Measurements from ENCODE around the gene SLC22A31.

The SLC22A31 gene

DNA sequence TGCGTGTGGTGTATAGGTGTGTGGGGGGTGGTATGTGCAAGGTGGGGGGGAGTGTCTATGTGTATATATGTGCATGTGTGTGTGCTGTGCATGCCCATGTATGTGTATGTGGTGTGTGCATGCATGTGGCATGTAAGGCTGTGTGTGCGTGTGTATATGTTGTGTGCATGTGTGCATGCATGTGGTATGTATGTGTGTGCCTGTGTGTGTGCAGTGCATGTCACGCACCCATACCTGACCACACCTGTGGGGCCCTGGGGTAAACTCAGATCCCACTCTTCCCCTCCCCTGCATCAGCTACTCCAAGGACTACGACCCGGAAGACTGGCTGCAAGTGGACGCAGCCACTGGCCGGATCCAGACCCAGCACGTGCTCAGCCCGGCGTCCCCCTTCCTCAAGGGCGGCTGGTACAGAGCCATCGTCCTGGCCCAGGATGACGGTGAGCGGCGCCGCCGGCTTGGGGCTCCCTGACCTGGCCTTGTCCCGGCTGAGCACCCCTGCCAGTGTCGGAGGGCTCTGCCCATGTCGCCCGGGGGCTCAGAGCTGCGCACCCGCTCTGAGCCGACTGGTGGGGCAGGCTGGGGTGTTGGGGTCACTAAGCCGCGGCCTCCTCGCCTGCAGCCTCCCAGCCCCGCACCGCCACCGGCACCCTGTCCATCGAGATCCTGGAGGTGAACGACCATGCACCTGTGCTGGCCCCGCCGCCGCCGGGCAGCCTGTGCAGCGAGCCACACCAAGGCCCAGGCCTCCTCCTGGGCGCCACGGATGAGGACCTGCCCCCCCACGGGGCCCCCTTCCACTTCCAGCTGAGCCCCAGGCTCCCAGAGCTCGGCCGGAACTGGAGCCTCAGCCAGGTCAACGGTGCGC, 9.1 kb downstream of the SLC22A31 start:
- ATAC-seq = no peak
- no peak for TF ChIP-seq ZNF70 (CRISPR knock-in tag; IDR thresholded peaks at IDR 0.05)
- TF ChIP-seq CSDC2 (CRISPR knock-in tag; IDR thresholded peaks at IDR 0.05) = no peak
- no peak for TF ChIP-seq ZNF565 (CRISPR knock-in tag; conservative IDR thresholded peaks at IDR 0.05; ENCODE audit: low read depth)
- TF ChIP-seq ZNF8 (CRISPR knock-in tag; IDR thresholded peaks at IDR 0.05) = no peak
- no peak for TF ChIP-seq BACH2 (CRISPR knock-in tag; IDR thresholded peaks at IDR 0.05; ENCODE audit: borderline replicate concordance)
- no peak for TF ChIP-seq TOX (CRISPR knock-in tag; IDR thresholded peaks at IDR 0.05; ENCODE audit: borderline replicate concordance)
- TF ChIP-seq TCF4 (CRISPR knock-in tag; IDR thresholded peaks at IDR 0.05; ENCODE audit: borderline replicate concordance) = no peak
- no peak for TF ChIP-seq ZC3H10 (CRISPR knock-in tag; IDR thresholded peaks at IDR 0.05)
- TF ChIP-seq, protein P1, sequence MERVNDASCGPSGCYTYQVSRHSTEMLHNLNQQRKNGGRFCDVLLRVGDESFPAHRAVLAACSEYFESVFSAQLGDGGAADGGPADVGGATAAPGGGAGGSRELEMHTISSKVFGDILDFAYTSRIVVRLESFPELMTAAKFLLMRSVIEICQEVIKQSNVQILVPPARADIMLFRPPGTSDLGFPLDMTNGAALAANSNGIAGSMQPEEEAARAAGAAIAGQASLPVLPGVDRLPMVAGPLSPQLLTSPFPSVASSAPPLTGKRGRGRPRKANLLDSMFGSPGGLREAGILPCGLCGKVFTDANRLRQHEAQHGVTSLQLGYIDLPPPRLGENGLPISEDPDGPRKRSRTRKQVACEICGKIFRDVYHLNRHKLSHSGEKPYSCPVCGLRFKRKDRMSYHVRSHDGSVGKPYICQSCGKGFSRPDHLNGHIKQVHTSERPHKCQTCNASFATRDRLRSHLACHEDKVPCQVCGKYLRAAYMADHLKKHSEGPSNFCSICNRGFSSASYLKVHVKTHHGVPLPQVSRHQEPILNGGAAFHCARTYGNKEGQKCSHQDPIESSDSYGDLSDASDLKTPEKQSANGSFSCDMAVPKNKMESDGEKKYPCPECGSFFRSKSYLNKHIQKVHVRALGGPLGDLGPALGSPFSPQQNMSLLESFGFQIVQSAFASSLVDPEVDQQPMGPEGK (CRISPR knock-in tag; IDR thresholded peaks at IDR 0.05; ENCODE audit: borderline replicate concordance) = no peak
- no peak for TF ChIP-seq ZFP30 (CRISPR knock-in tag; IDR thresholded peaks at IDR 0.05)
- TF ChIP-seq ZFP3 (CRISPR knock-in tag; IDR thresholded peaks at IDR 0.05) = no peak
- TF ChIP-seq OSR1 (CRISPR knock-in tag; IDR thresholded peaks at IDR 0.05) = no peak
- TF ChIP-seq, protein P2, sequence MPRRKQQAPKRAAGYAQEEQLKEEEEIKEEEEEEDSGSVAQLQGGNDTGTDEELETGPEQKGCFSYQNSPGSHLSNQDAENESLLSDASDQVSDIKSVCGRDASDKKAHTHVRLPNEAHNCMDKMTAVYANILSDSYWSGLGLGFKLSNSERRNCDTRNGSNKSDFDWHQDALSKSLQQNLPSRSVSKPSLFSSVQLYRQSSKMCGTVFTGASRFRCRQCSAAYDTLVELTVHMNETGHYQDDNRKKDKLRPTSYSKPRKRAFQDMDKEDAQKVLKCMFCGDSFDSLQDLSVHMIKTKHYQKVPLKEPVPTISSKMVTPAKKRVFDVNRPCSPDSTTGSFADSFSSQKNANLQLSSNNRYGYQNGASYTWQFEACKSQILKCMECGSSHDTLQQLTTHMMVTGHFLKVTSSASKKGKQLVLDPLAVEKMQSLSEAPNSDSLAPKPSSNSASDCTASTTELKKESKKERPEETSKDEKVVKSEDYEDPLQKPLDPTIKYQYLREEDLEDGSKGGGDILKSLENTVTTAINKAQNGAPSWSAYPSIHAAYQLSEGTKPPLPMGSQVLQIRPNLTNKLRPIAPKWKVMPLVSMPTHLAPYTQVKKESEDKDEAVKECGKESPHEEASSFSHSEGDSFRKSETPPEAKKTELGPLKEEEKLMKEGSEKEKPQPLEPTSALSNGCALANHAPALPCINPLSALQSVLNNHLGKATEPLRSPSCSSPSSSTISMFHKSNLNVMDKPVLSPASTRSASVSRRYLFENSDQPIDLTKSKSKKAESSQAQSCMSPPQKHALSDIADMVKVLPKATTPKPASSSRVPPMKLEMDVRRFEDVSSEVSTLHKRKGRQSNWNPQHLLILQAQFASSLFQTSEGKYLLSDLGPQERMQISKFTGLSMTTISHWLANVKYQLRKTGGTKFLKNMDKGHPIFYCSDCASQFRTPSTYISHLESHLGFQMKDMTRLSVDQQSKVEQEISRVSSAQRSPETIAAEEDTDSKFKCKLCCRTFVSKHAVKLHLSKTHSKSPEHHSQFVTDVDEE (CRISPR knock-in tag; IDR thresholded peaks at IDR 0.05) = no peak
- TF ChIP-seq, protein P3, sequence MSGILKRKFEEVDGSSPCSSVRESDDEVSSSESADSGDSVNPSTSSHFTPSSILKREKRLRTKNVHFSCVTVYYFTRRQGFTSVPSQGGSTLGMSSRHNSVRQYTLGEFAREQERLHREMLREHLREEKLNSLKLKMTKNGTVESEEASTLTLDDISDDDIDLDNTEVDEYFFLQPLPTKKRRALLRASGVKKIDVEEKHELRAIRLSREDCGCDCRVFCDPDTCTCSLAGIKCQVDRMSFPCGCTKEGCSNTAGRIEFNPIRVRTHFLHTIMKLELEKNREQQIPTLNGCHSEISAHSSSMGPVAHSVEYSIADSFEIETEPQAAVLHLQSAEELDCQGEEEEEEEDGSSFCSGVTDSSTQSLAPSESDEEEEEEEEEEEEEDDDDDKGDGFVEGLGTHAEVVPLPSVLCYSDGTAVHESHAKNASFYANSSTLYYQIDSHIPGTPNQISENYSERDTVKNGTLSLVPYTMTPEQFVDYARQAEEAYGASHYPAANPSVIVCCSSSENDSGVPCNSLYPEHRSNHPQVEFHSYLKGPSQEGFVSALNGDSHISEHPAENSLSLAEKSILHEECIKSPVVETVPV (CRISPR knock-in tag; IDR thresholded peaks at IDR 0.05) = no peak
- TF ChIP-seq, protein P4, sequence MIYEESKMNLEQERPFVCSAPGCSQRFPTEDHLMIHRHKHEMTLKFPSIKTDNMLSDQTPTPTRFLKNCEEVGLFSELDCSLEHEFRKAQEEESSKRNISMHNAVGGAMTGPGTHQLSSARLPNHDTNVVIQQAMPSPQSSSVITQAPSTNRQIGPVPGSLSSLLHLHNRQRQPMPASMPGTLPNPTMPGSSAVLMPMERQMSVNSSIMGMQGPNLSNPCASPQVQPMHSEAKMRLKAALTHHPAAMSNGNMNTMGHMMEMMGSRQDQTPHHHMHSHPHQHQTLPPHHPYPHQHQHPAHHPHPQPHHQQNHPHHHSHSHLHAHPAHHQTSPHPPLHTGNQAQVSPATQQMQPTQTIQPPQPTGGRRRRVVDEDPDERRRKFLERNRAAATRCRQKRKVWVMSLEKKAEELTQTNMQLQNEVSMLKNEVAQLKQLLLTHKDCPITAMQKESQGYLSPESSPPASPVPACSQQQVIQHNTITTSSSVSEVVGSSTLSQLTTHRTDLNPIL (CRISPR knock-in tag; IDR thresholded peaks at IDR 0.05; ENCODE audit: low read depth) = no peak
- TF ChIP-seq ARNTL (CRISPR knock-in tag; IDR thresholded peaks at IDR 0.05; ENCODE audit: borderline replicate concordance, low read depth) = no peak
- no peak for TF ChIP-seq PPARA (CRISPR knock-in tag; IDR thresholded peaks at IDR 0.05; ENCODE audit: borderline replicate concordance)
- no peak for TF ChIP-seq GLIS3 (CRISPR knock-in tag; IDR thresholded peaks at IDR 0.05)

DNA sequence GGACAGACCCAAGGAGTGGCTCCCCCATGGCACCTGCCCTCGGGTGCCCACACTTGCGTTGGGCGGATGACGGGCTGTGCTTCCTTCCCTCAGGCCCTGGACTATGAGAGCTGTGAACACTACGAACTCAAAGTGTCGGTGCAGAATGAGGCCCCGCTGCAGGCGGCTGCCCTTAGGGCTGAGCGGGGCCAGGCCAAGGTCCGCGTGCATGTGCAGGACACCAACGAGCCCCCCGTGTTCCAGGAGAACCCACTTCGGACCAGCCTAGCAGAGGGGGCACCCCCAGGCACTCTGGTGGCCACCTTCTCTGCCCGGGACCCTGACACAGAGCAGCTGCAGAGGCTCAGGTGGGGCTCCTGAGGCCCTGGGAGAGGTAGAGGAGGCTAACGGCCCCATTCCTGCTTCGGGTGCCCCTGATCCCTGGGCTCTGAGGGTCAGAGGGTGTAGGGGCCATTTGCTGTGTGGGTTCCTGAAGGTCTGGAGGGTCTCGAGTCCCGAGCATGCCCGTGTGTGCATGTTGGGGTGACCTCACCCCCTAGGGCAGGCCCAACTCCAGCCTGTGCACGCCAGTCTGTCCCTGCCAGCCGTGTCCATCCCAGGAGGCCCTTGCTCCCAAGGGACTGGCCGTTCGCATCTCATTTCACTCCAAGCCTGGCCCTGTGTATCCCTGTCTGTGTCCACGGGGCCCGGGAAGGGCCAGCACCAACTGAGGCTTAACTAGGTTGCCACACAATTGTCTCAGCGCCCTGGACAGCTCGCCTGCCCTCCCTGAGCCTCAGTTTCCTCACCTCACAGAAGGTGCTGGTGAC, 10.0 kb downstream of the SLC22A31 start:
- no peak for ATAC-seq

DNA sequence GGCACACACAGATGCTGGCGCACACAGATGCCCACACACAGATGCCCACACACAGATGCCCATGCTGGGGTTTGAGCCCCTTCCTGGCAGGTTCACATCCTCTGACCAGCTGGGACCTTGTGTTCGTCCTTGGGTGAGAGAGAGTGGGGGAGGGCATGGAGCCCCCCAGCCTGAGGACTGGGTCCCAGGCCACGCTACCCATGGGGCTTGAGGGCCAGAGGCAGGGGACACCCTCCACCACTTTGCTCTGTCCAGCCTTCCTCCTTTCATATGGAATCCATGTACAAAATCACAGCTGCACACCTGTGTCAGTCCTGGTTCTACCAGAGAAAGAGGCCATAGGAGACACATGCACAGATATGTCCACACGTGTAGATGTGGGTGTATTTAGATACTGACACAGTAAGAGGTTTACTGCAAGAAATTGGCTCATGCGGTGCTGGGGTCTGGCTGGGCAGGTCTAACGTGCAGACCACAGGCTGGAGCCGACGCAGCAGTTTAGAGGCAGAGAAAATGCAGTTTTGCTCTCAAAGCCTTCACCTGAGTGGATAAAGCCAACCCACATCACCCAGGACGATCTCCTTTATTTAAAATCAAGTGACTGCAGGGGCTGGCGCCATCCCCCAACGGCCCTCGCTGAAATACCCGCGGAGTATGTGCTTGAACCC, 10.8 kb downstream of the SLC22A31 start:
- no peak for ATAC-seq
- TF ChIP-seq, protein P2 (CRISPR knock-in tag; IDR thresholded peaks at IDR 0.05) = no peak
- no peak for TF ChIP-seq BACH2 (CRISPR knock-in tag; IDR thresholded peaks at IDR 0.05; ENCODE audit: borderline replicate concordance)
- no peak for TF ChIP-seq OSR1 (CRISPR knock-in tag; IDR thresholded peaks at IDR 0.05)
- TF ChIP-seq, protein P4 (CRISPR knock-in tag; IDR thresholded peaks at IDR 0.05; ENCODE audit: low read depth) = no peak
- no peak for TF ChIP-seq GLIS3 (CRISPR knock-in tag; IDR thresholded peaks at IDR 0.05)
- no peak for TF ChIP-seq TOX (CRISPR knock-in tag; IDR thresholded peaks at IDR 0.05; ENCODE audit: borderline replicate concordance)
- TF ChIP-seq ZNF70 (CRISPR knock-in tag; IDR thresholded peaks at IDR 0.05) = no peak
- no peak for TF ChIP-seq ARNTL (CRISPR knock-in tag; IDR thresholded peaks at IDR 0.05; ENCODE audit: borderline replicate concordance, low read depth)
- TF ChIP-seq, protein P5, sequence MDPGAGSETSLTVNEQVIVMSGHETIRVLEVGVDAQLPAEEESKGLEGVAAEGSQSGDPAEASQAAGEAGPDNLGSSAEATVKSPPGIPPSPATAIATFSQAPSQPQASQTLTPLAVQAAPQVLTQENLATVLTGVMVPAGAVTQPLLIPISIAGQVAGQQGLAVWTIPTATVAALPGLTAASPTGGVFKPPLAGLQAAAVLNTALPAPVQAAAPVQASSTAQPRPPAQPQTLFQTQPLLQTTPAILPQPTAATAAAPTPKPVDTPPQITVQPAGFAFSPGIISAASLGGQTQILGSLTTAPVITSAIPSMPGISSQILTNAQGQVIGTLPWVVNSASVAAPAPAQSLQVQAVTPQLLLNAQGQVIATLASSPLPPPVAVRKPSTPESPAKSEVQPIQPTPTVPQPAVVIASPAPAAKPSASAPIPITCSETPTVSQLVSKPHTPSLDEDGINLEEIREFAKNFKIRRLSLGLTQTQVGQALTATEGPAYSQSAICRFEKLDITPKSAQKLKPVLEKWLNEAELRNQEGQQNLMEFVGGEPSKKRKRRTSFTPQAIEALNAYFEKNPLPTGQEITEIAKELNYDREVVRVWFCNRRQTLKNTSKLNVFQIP (CRISPR knock-in tag; IDR thresholded peaks at IDR 0.05; ENCODE audit: borderline replicate concordance, low read depth) = no peak

More for the DNA sequence above, 10.0 kb downstream of the SLC22A31 start:
- TF ChIP-seq ZFP30 (CRISPR knock-in tag; IDR thresholded peaks at IDR 0.05) (no peak), ZNF70 (CRISPR knock-in tag; IDR thresholded peaks at IDR 0.05) (no peak), ESRRG (CRISPR knock-in tag; IDR thresholded peaks at IDR 0.05) (no peak), SNAI2 (CRISPR knock-in tag; IDR thresholded peaks at IDR 0.05) (no peak), CSDC2 (CRISPR knock-in tag; IDR thresholded peaks at IDR 0.05) (no peak)
